Chondrocyte (in vitro differentiated cells): ENCODE measurements around the gene SP3. TPM values are rescaled to one million over a fixed set of nuclear protein-coding genes. Genes with fewer than 3 reads are reported as not detected.

Experiments used
- DNase-seq: peaks from one replicate; pipeline ENCODE4 v3.0.0; 2021; ENCODE audit warnings: mixed read lengths, low spot score
- H3K27ac Mint-ChIP-seq: one replicate; pipeline ENCODE4 v1.8.0; 2021; ENCODE audit warnings: mild to moderate bottlenecking, moderate library complexity, mixed read lengths; ENCODE audit not compliant: unreplicated experiment
- H3K27me3 Mint-ChIP-seq: 2 replicates; pipeline ENCODE4 v1.8.0; 2021; ENCODE audit warnings: low read depth, mixed read lengths
- H3K36me3 Mint-ChIP-seq: 2 replicates; pipeline ENCODE4 v1.8.0; 2021; ENCODE audit warnings: low read depth, mixed read lengths
- H3K4me1 Mint-ChIP-seq: 2 replicates; pipeline ENCODE4 v1.8.0; 2021; ENCODE audit warnings: low read depth, mild to moderate bottlenecking, mixed read lengths
- H3K4me3 Mint-ChIP-seq: one replicate; pipeline ENCODE4 v1.8.0; 2021; ENCODE audit warnings: mild to moderate bottlenecking, moderate library complexity, mixed read lengths; ENCODE audit not compliant: unreplicated experiment
- H3K9me3 Mint-ChIP-seq: 2 replicates; pipeline ENCODE4 v1.8.0; 2021; ENCODE audit warnings: low read depth, mixed read lengths
- CTCF ChIP-seq: fragments of 200-600 bp; sonication (generic); IDR thresholded peaks from 2 replicates; pipeline ENCODE4 v1.5.0; 2021; ENCODE audit warnings: antibody characterized with exemption, mild to moderate bottlenecking, moderate library complexity
- total RNA-seq: library from RNA; stranded (reverse); gene quantifications from 3 replicates; pipeline ENCODE4 v1.2.1, GENCODE V29; 2021

SP3 gene
- total RNA-seq, 1 donor from 2014 or later, result 59.4 TPM

DNA sequence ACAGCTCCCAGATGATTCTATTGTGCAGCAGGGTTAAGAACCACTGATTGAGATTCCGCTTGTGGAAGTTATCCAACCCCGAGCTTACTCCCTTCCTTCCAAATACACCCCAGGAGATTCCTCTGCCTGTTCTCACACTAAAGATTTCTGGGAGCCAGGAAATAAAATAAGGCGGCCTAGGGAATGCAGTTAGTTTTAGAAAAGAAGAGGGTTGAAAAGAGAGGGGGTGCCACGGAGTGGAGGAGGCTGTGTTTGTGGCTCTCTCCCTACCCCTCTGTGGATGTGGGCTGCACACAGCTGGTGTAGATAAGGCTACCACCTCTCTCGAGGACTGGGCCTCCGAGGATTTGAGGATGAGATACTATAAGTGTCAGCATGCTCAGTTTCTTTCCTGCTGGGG, 25.1 kb upstream of the SP3 start:
- TF ChIP-seq CTCF, result no peak
- Mint-ChIP-seq H3K4me1 (peaks cover 49% of the 10 kb centered on the region), H3K9me3 (no peaks in the 10 kb centered on the region), H3K4me3 (peak overlapping the region; percentile 6), H3K27ac (no peak overlapping the region), H3K27me3 (peaks cover 6% of the 10 kb centered on the region), H3K36me3 (no peaks in the 10 kb centered on the region)
- no peak for DNase-seq

- TF ChIP-seq CTCF, result no peak
- Mint-ChIP-seq H3K36me3 (no peaks in the 10 kb centered on the region), H3K27me3 (peaks cover 5% of the 10 kb centered on the region), H3K27ac (peak overlapping the region; percentile 13), H3K4me3 (no peak overlapping the region), H3K4me1 (peaks cover 52% of the 10 kb centered on the region), H3K9me3 (no peaks in the 10 kb centered on the region)
- no peak for DNase-seq
Observed at GRCh38 chr2:173989884-173990215, 24.7 kb upstream of the SP3 start.

GRCh38 chr2:173989160-173989883, 24.1 kb upstream of the SP3 start:
- Mint-ChIP-seq H3K4me3 (no peak overlapping the region), H3K27me3 (no peaks in the 10 kb centered on the region), H3K27ac (peak overlapping the region; percentile 13), H3K9me3 (no peaks in the 10 kb centered on the region), H3K36me3 (no peaks in the 10 kb centered on the region), H3K4me1 (peaks cover 53% of the 10 kb centered on the region)
- DNase-seq, result no peak
- peak; percentile 68 for TF ChIP-seq CTCF

DNA sequence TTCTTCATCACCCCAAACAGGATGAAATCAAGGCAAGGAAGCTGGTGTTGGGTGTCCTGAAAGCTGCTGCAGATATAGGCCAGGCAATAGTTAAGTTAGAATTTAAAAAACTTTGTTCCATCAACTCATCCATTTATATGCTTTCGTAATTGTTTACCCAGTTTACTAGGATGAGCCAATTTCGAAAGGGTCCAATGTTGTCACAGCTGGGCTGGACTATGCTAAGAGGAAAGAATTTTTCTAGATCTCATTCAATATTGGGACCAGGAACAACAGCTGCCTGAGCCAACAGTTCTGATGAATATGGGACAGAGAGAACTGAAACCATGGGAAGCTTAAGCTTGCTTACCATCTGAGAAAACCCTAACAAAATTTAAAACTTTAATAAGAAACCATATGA, 21.6 kb upstream of the SP3 start:
- H3K4me1 Mint-ChIP-seq, result peaks cover 60% of the 10 kb centered on the region
- no peak for TF ChIP-seq CTCF
- no peaks in the 10 kb centered on the region for H3K9me3 Mint-ChIP-seq
- H3K36me3 Mint-ChIP-seq, result no peaks in the 10 kb centered on the region
- DNase-seq, result no peak
- no peak overlapping the region for H3K27ac Mint-ChIP-seq
- no peaks in the 10 kb centered on the region for H3K27me3 Mint-ChIP-seq
- no peak overlapping the region for H3K4me3 Mint-ChIP-seq

DNA sequence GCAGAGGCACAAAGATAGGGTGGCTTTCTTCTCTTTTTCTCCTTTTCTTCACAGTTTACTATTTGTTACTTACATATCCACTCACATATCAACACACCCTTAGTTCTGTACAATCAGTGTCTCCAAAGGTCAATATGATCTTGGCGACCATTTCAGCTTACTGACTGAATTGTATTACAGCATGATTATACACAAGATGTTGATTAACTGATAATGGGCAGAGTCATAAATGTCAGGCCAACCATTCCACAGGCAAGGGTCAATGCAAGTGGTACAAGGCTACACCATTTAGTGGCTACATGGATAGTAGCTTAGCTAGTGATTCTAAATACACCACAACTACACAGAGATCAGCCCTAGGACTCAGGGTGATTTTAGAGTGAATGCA, 20.4 kb upstream of the SP3 start:
- peaks cover 48% of the 10 kb centered on the region for H3K4me1 Mint-ChIP-seq
- H3K27ac Mint-ChIP-seq, result no peak overlapping the region
- no peaks in the 10 kb centered on the region for H3K9me3 Mint-ChIP-seq
- no peaks in the 10 kb centered on the region for H3K36me3 Mint-ChIP-seq
- no peaks in the 10 kb centered on the region for H3K27me3 Mint-ChIP-seq
- DNase-seq, result no peak
- H3K4me3 Mint-ChIP-seq, result no peak overlapping the region
- no peak for TF ChIP-seq CTCF
